ENCODE measurements around the gene RIPPLY3.
"Not testable (repeated sequence)": the region's sequence is repeated elsewhere in the genome, so short reads cannot be mapped to it uniquely, and the experiment has no call there.

Gene RIPPLY3

DNA sequence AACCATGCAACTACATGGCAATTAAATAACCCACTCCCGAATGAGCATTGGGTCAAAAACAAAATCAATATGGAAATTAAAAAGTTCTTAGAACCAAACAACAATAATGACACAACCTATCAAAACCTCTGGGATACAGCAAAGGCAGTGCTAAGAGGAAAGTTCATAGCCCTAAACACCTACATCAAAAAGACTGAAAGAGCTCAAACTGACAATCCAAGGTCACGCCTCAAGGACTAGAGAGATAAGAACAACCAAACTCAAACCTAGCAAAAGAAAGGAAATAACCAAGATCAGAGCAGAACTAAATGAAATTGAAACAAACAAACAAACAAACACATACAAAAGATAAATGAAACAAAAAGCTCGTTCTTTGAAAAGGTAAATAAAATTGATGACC lies 43.2 kb downstream of the RIPPLY3 start:
- DNase-seq (ENCODE audit: low spot score in 2 of 2); H3K36me3 Mint-ChIP-seq; H3K4me3 Mint-ChIP-seq; H3K4me1 Mint-ChIP-seq; H3K9me3 Mint-ChIP-seq; H3K27ac Mint-ChIP-seq; ATAC-seq (ENCODE audit: low read depth): not testable (repeated sequence)
- peaks cover 13% of the 10 kb centered on the region for H3K27me3 Mint-ChIP-seq

DNA sequence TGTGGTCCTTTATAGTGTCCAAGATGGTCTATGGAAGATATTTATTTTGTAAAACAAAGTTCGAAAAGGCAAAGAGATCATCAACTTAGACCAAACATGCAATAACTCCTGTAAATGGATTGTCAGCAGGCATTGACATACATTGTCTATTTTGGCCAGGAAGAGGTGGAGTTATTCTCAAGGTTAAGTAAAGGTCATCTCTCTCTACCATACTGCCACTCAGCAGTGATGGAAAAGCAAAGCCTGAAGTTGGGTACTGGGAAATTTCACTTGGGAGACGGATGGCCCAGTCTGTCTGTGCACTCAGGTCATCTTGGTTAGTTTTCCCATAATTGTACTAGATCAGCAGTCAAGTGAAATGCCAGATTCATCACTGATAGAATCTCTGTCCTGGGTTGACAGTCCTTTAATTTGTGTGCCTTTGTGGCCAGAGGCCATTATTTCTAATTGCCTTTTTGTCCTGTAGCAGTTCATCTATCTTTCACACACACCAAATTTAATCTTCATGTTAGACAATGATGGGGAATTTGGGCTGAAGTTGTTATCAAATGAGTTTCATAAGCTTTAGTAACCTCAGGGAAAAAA lies 48.9 kb downstream of the RIPPLY3 start:
- H3K4me1 Mint-ChIP-seq: peaks cover 2% of the 10 kb centered on the region
- no peak overlapping the region for H3K27ac Mint-ChIP-seq
- ATAC-seq (ENCODE audit: low read depth) (no peak), DNase-seq (ENCODE audit: low spot score in 2 of 2) (no peak)
- H3K36me3 Mint-ChIP-seq: peaks cover 2% of the 10 kb centered on the region
- no peaks in the 10 kb centered on the region for H3K9me3 Mint-ChIP-seq
- peaks cover under 1% of the 10 kb centered on the region for H3K27me3 Mint-ChIP-seq
- H3K4me3 Mint-ChIP-seq: no peak overlapping the region

DNA sequence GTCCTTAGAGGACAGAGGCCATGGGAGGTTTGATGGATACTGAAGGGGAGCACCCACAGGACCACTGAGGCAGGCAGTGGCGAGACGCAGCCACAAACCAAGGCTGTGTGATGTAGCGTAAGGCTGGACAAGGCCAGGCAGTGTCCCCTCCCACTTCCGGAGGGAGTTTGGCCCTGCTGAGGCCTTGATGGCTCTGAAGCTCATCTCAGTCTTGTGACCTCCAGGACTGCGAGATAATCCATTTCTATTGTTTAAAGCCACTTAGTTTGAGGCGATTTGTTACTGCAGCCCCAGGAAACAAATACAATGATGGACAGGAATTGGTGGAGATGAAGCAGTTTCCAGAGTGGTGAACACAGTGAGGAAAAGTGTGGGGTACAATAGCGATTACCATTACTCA lies 51.1 kb downstream of the RIPPLY3 start:
- no peaks in the 10 kb centered on the region for H3K9me3 Mint-ChIP-seq
- H3K4me1 Mint-ChIP-seq: peaks cover 2% of the 10 kb centered on the region
- no peak for DNase-seq (ENCODE audit: low spot score in 2 of 2)
- ATAC-seq (ENCODE audit: low read depth): no peak
- no peaks in the 10 kb centered on the region for H3K27me3 Mint-ChIP-seq
- H3K36me3 Mint-ChIP-seq: peaks cover 2% of the 10 kb centered on the region
- H3K27ac Mint-ChIP-seq: no peak overlapping the region
- no peak overlapping the region for H3K4me3 Mint-ChIP-seq

DNA sequence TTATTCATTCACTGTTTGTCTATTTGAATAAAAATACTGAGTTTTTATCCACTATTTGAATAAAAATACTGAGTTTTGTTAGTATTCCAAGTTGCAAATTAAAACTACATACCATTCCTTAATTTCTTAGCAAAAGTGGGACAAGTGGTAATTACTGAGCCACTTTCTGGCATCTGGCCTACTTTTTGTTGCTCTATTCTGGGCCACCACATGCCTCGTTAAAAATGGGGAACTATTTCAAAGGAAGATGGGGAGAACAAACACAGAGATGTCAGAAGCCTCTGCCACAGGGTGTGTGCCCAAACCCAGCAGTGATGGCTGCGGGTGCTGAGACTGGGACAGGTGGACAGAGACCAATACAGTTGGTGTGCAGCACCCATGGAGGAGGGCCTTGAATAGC lies 51.8 kb downstream of the RIPPLY3 start:
- H3K4me3 Mint-ChIP-seq: no peak overlapping the region
- H3K4me1 Mint-ChIP-seq: peaks cover 2% of the 10 kb centered on the region
- DNase-seq (ENCODE audit: low spot score in 2 of 2) (no peak), ATAC-seq (ENCODE audit: low read depth) (no peak)
- no peaks in the 10 kb centered on the region for H3K27me3 Mint-ChIP-seq
- no peak overlapping the region for H3K27ac Mint-ChIP-seq
- peaks cover 2% of the 10 kb centered on the region for H3K36me3 Mint-ChIP-seq
- no peaks in the 10 kb centered on the region for H3K9me3 Mint-ChIP-seq

DNA sequence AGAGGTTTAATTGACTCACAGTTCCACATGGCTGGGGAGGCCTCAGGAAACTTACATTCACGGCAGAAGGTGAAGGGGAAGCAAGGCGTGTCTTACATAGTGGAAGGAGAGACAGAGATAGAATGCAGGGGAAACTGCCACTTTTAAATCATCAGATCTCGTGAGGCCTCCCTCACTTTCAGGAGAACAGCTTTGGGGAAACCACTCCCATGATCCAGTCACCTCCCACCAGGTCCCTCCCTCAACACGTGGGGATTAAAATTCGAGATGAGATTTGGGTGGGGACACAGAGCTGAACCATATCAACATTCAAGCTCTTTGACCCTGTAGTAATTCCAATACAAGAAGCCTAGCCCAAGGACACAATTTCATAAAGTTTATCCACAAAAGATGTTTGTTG lies 52.7 kb downstream of the RIPPLY3 start:
- Mint-ChIP-seq H3K27ac (no peak overlapping the region), H3K36me3 (peaks cover 2% of the 10 kb centered on the region), H3K4me3 (no peak overlapping the region), H3K9me3 (no peaks in the 10 kb centered on the region), H3K4me1 (peaks cover 2% of the 10 kb centered on the region), H3K27me3 (no peaks in the 10 kb centered on the region)
- DNase-seq (ENCODE audit: low spot score in 2 of 2): no peak
- no peak for ATAC-seq (ENCODE audit: low read depth)

DNA sequence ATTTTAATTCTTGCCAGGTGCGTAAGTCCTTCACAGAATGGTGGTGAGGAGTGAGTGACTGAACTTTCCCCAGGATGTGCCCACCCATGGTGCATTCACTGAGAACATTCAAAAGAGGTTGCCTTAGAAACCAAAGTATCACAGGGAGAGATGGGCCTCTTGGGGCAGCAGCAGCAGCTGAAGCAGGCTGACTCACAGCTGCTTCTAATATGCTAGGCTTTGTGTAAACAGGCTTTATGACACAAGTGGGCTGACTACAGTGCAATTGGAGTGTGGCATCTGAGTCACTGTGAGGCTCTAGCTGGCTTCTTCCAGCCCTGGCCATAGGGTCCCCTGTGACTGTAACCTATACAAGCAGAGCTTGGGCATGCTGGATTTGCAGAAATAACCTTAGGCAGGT lies 53.8 kb downstream of the RIPPLY3 start:
- DNase-seq (ENCODE audit: low spot score in 2 of 2): no peak
- Mint-ChIP-seq H3K4me1 (peaks cover 5% of the 10 kb centered on the region), H3K27ac (no peak overlapping the region), H3K27me3 (no peaks in the 10 kb centered on the region), H3K9me3 (no peaks in the 10 kb centered on the region), H3K4me3 (no peak overlapping the region), H3K36me3 (peaks cover 5% of the 10 kb centered on the region)
- ATAC-seq (ENCODE audit: low read depth): no peak

DNA sequence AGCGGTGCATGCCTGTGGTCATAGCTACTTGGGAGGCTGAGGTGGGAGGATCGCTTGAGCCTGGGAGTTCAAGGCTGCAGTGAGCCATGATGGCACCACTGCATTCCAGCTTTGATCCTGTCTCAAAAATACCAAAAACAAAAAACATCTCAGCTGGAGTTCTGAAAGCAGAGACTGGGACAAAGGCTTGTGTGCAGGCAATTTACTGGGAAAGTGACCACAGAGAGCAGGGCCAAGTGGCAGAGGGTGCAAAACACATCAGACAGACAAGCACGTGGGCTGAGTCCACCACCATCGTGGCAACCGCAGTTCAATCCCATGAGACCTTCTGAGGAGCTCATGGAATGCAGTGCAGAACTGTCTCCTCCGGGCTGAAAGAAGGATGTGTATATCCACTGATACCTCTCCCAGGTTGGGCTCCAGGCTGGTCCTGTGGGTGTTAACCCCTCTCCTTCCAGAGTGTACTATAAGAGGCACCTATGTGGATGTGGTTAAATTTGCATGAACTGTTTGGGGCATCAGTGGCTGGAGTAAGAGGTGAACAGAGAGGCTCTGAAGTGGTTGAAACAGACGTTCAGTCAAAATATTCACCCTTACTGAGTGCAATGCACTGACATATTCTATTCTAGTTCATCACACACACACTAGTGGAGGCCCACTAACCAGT lies 55.6 kb downstream of the RIPPLY3 start:
- Mint-ChIP-seq H3K4me3 (no peak overlapping the region), H3K4me1 (peaks cover 5% of the 10 kb centered on the region), H3K36me3 (peaks cover 6% of the 10 kb centered on the region), H3K27ac (no peak overlapping the region), H3K9me3 (no peaks in the 10 kb centered on the region), H3K27me3 (no peaks in the 10 kb centered on the region)
- ATAC-seq (ENCODE audit: low read depth) (no peak), DNase-seq (ENCODE audit: low spot score in 2 of 2) (no peak)

DNA sequence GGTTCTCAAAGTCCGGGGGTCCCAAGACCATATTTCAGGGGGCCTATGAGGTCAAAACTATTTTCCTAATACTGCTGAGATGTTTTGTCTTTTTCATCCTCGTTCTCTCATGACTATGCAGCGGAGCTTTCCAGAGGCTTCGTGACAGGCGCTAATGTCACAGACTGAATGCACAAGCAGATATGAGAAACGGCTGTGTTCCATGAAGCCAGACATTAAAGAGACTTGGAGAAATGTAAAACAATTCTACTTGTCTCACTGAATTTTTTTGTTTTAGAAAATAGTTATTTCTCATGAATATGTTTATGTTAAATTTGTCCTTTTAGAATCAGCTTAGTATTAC lies 56.1 kb downstream of the RIPPLY3 start:
- H3K27me3 Mint-ChIP-seq: no peaks in the 10 kb centered on the region
- DNase-seq (ENCODE audit: low spot score in 2 of 2): no peak
- no peak for ATAC-seq (ENCODE audit: low read depth)
- H3K36me3 Mint-ChIP-seq: peaks cover 8% of the 10 kb centered on the region
- no peak overlapping the region for H3K27ac Mint-ChIP-seq
- no peaks in the 10 kb centered on the region for H3K9me3 Mint-ChIP-seq
- peaks cover 5% of the 10 kb centered on the region for H3K4me1 Mint-ChIP-seq
- H3K4me3 Mint-ChIP-seq: no peak overlapping the region

DNA sequence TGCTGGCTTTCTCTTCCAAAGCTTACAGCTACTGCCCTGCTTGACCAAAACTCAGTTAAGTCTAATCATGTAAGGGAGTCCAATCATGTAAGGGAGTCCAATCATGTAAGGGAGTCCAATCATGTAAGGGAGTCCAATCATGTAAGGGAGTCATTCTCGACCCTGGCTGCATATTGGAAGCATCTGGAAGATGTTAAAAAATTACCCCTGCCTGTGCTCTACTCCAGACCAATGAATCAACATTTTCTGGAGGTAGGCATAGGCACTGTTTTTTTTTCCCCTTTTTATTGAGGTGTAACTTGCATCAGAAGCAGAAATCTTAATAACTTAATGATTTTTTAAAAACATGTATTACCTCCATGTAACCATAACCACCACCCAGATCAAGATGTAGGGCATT lies 56.9 kb downstream of the RIPPLY3 start:
- H3K9me3 Mint-ChIP-seq: no peaks in the 10 kb centered on the region
- peaks cover 3% of the 10 kb centered on the region for H3K4me1 Mint-ChIP-seq
- H3K27ac Mint-ChIP-seq: peak overlapping the region; percentile 65
- no peak for ATAC-seq (ENCODE audit: low read depth)
- no peaks in the 10 kb centered on the region for H3K27me3 Mint-ChIP-seq
- DNase-seq (ENCODE audit: low spot score in 2 of 2): no peak
- H3K4me3 Mint-ChIP-seq: no peak overlapping the region
- peaks cover 9% of the 10 kb centered on the region for H3K36me3 Mint-ChIP-seq

DNA sequence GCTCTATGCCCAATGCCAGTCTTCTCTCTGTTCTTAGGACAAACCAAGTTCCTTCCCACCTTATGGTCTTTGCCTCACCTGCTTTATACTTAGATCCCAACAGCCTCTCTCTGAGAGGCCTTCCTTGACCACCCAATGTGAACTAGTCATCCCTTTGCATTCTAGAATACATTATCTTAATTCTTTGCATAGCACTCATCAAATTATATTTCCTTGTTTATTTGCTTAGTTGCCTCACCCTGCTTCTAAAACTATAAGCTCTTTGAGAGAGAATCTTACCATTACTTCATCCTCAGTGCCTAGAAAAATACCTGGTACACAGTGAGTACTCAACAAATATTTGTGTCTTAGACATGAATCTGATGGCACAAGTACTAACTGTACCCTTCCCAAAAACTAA lies 58.3 kb downstream of the RIPPLY3 start:
- Mint-ChIP-seq H3K9me3 (no peaks in the 10 kb centered on the region), H3K4me1 (peaks cover 4% of the 10 kb centered on the region), H3K36me3 (peaks cover 18% of the 10 kb centered on the region), H3K4me3 (no peak overlapping the region), H3K27me3 (no peaks in the 10 kb centered on the region), H3K27ac (no peak overlapping the region)
- DNase-seq (ENCODE audit: low spot score in 2 of 2) (no peak), ATAC-seq (ENCODE audit: low read depth) (no peak)

DNA sequence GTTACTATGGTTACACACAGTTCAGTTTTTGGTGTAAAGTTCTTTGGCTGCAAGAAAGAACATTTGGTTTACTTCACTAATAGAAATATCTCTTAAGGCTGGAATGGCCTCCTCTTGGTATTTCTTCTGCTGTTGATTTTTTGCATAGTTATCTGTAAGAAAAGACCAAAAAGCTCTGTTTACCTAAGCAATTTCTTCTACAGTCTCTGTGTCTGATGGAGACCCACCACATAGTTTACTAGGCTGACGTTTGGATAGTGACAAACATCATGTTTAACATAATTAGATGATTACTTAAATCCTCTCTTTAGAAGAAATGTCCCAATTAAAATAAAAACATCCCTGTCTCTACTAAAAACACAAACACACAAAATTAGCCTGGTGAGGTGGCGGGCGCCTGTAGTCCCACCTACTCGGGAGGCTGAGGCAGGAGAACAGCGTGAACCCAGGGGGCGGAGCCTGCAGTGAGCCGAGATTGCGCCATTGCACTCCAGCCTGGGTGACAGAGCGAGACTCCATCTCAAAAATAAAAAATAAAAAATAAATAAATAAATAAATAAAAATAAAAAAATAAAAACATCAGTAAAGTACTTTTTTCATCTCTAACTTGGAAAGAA lies 59.2 kb downstream of the RIPPLY3 start:
- Mint-ChIP-seq H3K9me3 (no peaks in the 10 kb centered on the region), H3K36me3 (peaks cover 21% of the 10 kb centered on the region), H3K4me1 (peaks cover 9% of the 10 kb centered on the region), H3K27me3 (no peaks in the 10 kb centered on the region), H3K27ac (no peak overlapping the region), H3K4me3 (no peak overlapping the region)
- ATAC-seq (ENCODE audit: low read depth) (no peak), DNase-seq (ENCODE audit: low spot score in 2 of 2) (no peak)

Data from memory B cell (primary cell).